HepG2 (cell line): ENCODE results near the gene CGREF1. TPM values are rescaled to one million over a fixed set of nuclear protein-coding genes. Genes with fewer than 3 reads are reported as not detected.

ENCODE experiments used
- ATF7 ChIP-seq, 2 experiments: fragments of 450-650 bp in 1 of 2; sonication (generic) in 1 of 2; formaldehyde crosslinking in 1 of 2; IDR thresholded peaks; 2 replicates each; pipeline versions ENCODE4 v1.4.0 to v1.6.1; 2016 to 2020; ENCODE audit warnings: antibody characterized with exemption in 1 of 2, mild to moderate bottlenecking in 1 of 2, missing genetic modification reagents in 1 of 2
- DMAP1 ChIP-seq: IDR thresholded peaks from 2 replicates; pipeline ENCODE4 v1.6.1; 2016
- ELF4 ChIP-seq: sonication (generic); formaldehyde crosslinking; IDR thresholded peaks from 2 replicates; pipeline ENCODE4 v1.5.0; 2020; ENCODE audit warnings: missing genetic modification reagents, mild to moderate bottlenecking, moderate library complexity, borderline replicate concordance
- GATA4 ChIP-seq: sonication (generic); IDR thresholded peaks from 2 replicates; pipeline ENCODE4 v1.6.1; 2016; ENCODE audit warnings: antibody characterized with exemption, low read depth, borderline replicate concordance
- HHEX ChIP-seq: IDR thresholded peaks from 2 replicates; pipeline ENCODE4 v1.6.1; 2016; ENCODE audit warnings: control low read depth
- HOXA3 ChIP-seq: sonication (generic); formaldehyde crosslinking; IDR thresholded peaks from 2 replicates; pipeline ENCODE4 v1.5.0; 2020; ENCODE audit warnings: missing genetic modification reagents
- IKZF4 ChIP-seq: sonication (generic); formaldehyde crosslinking; IDR thresholded peaks from 2 replicates; pipeline ENCODE4 v1.5.1; 2020; ENCODE audit warnings: borderline replicate concordance, mild to moderate bottlenecking, low read depth, missing genetic modification reagents; ENCODE audit errors: not compliant biosample characterization
- MEF2D ChIP-seq: sonication (generic); formaldehyde crosslinking; IDR thresholded peaks from 2 replicates; pipeline ENCODE4 v1.5.1; 2020; ENCODE audit warnings: mild to moderate bottlenecking, missing genetic modification reagents
- NFATC3 ChIP-seq: sonication (generic); formaldehyde crosslinking; IDR thresholded peaks from 2 replicates; pipeline ENCODE4 v1.5.1; 2020; ENCODE audit warnings: mild to moderate bottlenecking, missing genetic modification reagents
- NFE2L1 ChIP-seq: sonication (generic); formaldehyde crosslinking; IDR thresholded peaks from 2 replicates; pipeline ENCODE4 v1.4.0; 2020; ENCODE audit warnings: missing genetic modification reagents, mild to moderate bottlenecking, borderline replicate concordance
- SIX4 ChIP-seq: sonication (generic); formaldehyde crosslinking; IDR thresholded peaks from 2 replicates; pipeline ENCODE4 v1.4.0; 2020; ENCODE audit warnings: missing genetic modification reagents
- ZNF232 ChIP-seq: sonication (generic); formaldehyde crosslinking; IDR thresholded peaks from 2 replicates; pipeline ENCODE4 v1.4.0; 2020; ENCODE audit warnings: missing genetic modification reagents, borderline replicate concordance
- ZNF24 ChIP-seq: fragments of 450-650 bp; IDR thresholded peaks from 2 replicates; pipeline ENCODE4 v1.6.1; 2017; ENCODE audit warnings: antibody characterized with exemption, mild to moderate bottlenecking
- ZNF317 ChIP-seq: sonication (generic); formaldehyde crosslinking; IDR thresholded peaks from 2 replicates; pipeline ENCODE4 v1.5.0; 2020; ENCODE audit warnings: mild to moderate bottlenecking, missing genetic modification reagents
- ZSCAN22 ChIP-seq: sonication (generic); formaldehyde crosslinking; IDR thresholded peaks from 2 replicates; pipeline ENCODE4 v1.4.0; 2020; ENCODE audit warnings: mild to moderate bottlenecking, missing genetic modification reagents
- polyA plus RNA-seq, 8 experiments: library from polyadenylated mRNA; depleted of rRNA in 3 of 8; stranded (reverse) in 7 of 8; unstranded in 1 of 8; fragments of >200 nt; fragmentation: Illumina TruSeq in 4 of 8; extraction: Trizol in 4 of 8; gene quantifications; 2 replicates each; pipeline versions ENCODE4 v1.2.1 to v1.2.3, GENCODE V29; 2011 to 2016; ENCODE audit warnings: low read depth in 4 of 8, missing spikeins in 1 of 8, mixed read lengths in 1 of 8; ENCODE audit not compliant: insufficient read depth in 1 of 8
- total RNA-seq, 5 experiments: library from RNA; depleted of rRNA; stranded (reverse); fragments of >200 nt; fragmentation: Illumina TruSeq; extraction: Trizol; gene quantifications; 2 replicates each; pipeline ENCODE4 v1.2.3, GENCODE V29; 2016; ENCODE audit warnings: low read depth in 1 of 5
- TF ChIP-seq, protein P1 (sequence below): sonication (generic); formaldehyde crosslinking; IDR thresholded peaks from 2 replicates; pipeline ENCODE4 v1.5.0; 2020; ENCODE audit warnings: missing genetic modification reagents
- TF ChIP-seq, protein P2 (sequence below): sonication (generic); formaldehyde crosslinking; IDR thresholded peaks from 2 replicates; pipeline ENCODE4 v1.4.0; 2020; ENCODE audit warnings: missing genetic modification reagents, mild to moderate bottlenecking, borderline replicate concordance
- TF ChIP-seq, protein P3 (sequence below): IDR thresholded peaks from 2 replicates; pipeline ENCODE4 v1.6.1; 2016; ENCODE audit warnings: missing genetic modification reagents, missing compliant biosample characterization
- TF ChIP-seq, protein P4 (sequence below), 2 experiments: fragments of 450-650 bp in 1 of 2; sonication (generic) in 1 of 2; formaldehyde crosslinking; IDR thresholded peaks; 2 replicates each; pipeline versions ENCODE4 v1.5.0 to v1.8.0; 2020 to 2022; ENCODE audit warnings: mild to moderate bottlenecking in 1 of 2, missing genetic modification reagents in 1 of 2

CGREF1 gene
- total and polyA plus RNA-seq, 2 of the 13 experiments (the other 11 are each of a cell fraction or from before 2014, with no cell fraction given), result 13.9 to 23.4 TPM

DNA sequence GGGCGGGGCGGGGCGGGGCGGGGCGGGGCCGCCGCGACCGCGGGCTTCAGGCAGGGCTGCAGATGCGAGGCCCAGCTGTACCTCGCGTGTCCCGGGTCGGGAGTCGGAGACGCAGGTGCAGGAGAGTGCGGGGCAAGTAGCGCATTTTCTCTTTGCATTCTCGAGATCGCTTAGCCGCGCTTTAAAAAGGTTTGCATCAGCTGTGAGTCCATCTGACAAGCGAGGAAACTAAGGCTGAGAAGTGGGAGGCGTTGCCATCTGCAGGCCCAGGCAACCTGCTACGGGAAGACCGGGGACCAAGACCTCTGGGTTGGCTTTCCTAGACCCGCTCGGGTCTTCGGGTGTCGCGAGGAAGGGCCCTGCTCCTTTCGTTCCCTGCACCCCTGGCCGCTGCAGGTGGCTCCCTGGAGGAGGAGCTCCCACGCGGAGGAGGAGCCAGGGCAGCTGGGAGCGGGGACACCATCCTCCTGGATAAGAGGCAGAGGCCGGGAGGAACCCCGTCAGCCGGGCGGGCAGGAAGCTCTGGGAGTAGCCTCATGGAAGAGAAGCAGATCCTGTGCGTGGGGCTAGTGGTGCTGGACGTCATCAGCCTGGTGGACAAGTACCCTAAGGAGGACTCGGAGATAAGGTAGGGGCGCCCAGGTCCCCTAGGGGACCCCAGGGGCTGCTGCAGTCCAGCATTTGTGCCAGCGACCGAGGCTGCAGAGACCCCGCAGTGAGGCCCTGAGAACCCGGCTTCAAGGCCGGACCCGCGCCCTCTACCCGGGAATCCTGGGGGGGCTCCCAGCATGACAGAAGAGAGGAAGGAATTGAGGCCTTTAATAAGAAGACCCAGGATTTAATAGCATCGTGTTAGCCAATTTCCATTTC is 32.0 kb downstream of the CGREF1 start, which contains the start of gene KHK (continued):
- TF ChIP-seq GATA4 (no peak), NFATC3 (CRISPR knock-in tag) (peak; percentile 67; the same call in 1 of the 2 replicates), HOXA3 (CRISPR knock-in tag) (no peak; the same call in 1 of the 2 replicates), SIX4 (0 out of 2 replicates have a peak, but pooled peaks have one; percentile 7), IKZF4 (CRISPR knock-in tag) (peak; percentile 7), ATF7 (IDR thresholded peaks at IDR 0.05) (no peak), ATF7 (CRISPR knock-in tag; IDR thresholded peaks at IDR 0.05) (0 out of 2 replicates have a peak, but pooled peaks have one; percentile 26), ZNF232 (CRISPR knock-in tag) (peak; percentile 63; the same call in 1 of the 2 replicates), ELF4 (CRISPR knock-in tag) (peak; percentile 60; the same call in 1 of the 2 replicates), ZSCAN22 (CRISPR knock-in tag) (no peak), MEF2D (no peak), HHEX (CRISPR knock-in tag) (no peak), NFE2L1 (CRISPR knock-in tag) (no peak), ZNF317 (CRISPR knock-in tag) (peak; percentile 76; the same call in 1 of the 2 replicates), ZNF24 (no peak), DMAP1 (CRISPR knock-in tag) (peak; percentile 49)
- TF ChIP-seq, protein P1, sequence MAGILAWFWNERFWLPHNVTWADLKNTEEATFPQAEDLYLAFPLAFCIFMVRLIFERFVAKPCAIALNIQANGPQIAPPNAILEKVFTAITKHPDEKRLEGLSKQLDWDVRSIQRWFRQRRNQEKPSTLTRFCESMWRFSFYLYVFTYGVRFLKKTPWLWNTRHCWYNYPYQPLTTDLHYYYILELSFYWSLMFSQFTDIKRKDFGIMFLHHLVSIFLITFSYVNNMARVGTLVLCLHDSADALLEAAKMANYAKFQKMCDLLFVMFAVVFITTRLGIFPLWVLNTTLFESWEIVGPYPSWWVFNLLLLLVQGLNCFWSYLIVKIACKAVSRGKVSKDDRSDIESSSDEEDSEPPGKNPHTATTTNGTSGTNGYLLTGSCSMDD (CRISPR knock-in tag), result no peak
- TF ChIP-seq, protein P2, sequence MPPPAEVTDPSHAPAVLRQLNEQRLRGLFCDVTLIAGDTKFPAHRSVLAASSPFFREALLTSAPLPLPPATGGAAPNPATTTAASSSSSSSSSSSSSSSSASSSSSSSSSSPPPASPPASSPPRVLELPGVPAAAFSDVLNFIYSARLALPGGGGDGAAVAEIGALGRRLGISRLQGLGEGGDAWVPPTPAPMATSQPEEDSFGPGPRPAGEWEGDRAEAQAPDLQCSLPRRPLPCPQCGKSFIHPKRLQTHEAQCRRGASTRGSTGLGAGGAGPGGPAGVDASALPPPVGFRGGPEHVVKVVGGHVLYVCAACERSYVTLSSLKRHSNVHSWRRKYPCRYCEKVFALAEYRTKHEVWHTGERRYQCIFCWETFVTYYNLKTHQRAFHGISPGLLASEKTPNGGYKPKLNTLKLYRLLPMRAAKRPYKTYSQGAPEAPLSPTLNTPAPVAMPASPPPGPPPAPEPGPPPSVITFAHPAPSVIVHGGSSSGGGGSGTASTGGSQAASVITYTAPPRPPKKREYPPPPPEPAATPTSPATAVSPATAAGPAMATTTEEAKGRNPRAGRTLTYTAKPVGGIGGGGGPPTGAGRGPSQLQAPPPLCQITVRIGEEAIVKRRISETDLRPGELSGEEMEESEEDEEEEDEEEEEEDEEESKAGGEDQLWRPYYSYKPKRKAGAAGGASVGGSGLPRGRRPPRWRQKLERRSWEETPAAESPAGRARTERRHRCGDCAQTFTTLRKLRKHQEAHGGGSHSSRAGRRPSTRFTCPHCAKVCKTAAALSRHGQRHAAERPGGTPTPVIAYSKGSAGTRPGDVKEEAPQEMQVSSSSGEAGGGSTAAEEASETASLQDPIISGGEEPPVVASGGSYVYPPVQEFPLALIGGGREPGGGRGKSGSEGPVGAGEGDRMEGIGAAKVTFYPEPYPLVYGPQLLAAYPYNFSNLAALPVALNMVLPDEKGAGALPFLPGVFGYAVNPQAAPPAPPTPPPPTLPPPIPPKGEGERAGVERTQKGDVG (CRISPR knock-in tag), result no peak
- TF ChIP-seq, protein P3, sequence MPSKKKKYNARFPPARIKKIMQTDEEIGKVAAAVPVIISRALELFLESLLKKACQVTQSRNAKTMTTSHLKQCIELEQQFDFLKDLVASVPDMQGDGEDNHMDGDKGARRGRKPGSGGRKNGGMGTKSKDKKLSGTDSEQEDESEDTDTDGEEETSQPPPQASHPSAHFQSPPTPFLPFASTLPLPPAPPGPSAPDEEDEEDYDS, result peak; percentile 93
- TF ChIP-seq, protein P4, sequence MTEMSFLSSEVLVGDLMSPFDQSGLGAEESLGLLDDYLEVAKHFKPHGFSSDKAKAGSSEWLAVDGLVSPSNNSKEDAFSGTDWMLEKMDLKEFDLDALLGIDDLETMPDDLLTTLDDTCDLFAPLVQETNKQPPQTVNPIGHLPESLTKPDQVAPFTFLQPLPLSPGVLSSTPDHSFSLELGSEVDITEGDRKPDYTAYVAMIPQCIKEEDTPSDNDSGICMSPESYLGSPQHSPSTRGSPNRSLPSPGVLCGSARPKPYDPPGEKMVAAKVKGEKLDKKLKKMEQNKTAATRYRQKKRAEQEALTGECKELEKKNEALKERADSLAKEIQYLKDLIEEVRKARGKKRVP (CRISPR knock-in tag; IDR thresholded peaks at IDR 0.05), result peak in 1 of 2 experiments; percentile 55; a peak in 2 of 4 replicates
